Panc1 (cell line): ENCODE measurements around the gene MTURN. TPM values are rescaled to one million over a fixed set of nuclear protein-coding genes. Genes with fewer than 3 reads are reported as not detected.
"Not testable (repeated sequence)": the region's sequence is repeated elsewhere in the genome, so short reads cannot be mapped to it uniquely, and the experiment has no call there.

Experiments
- ATAC-seq: fragments of 200-7000 bp; cut with Tn5 transposase; 2 replicates; pipeline ENCODE4 v1.9.1; 2020; ENCODE audit warnings: mild to moderate bottlenecking, moderate library complexity
- BruUV-seq: library from RNA; stranded (reverse); fragments of 400-500 nt; replicated peaks from 2 replicates; lab custom pipeline; 2021; lab: Mats Ljungman, UMichigan
- CTCF ChIA-PET: fragments of 300-600 bp; sonication (Branson Sonifier 250); formaldehyde crosslinking; loops from one replicate; lab custom pipeline; 2022; ENCODE audit warnings: antibody characterized with exemption; lab: Charles Lee
- POLR2A ChIA-PET: fragments of 300-600 bp; sonication (Branson Sonifier 250); formaldehyde crosslinking; loops from one replicate; lab custom pipeline; 2022; ENCODE audit warnings: antibody characterized with exemption; lab: Charles Lee
- DNase-seq: peaks from one replicate; pipeline ENCODE4 v3.0.0-alpha.2; 2010; ENCODE audit warnings: low read depth, low spot score
- H3K27ac ChIP-seq: 2 replicates; pipeline ENCODE4 v1.5.1; 2011; ENCODE audit warnings: mild to moderate bottlenecking, low read length, inconsistent platforms
- H3K27me3 ChIP-seq: fragments of 200-500 bp; sonication (Bioruptor generic); 2 replicates; pipeline ENCODE4 v1.6.0; 2014; ENCODE audit warnings: low read length, inconsistent platforms; ENCODE audit not compliant: control insufficient read depth, insufficient read depth
- H3K36me3 ChIP-seq: fragments of 200-500 bp; sonication (Bioruptor generic); 2 replicates; pipeline ENCODE4 v1.5.1; 2014; ENCODE audit warnings: inconsistent platforms, mild to moderate bottlenecking, low read length, moderate library complexity; ENCODE audit not compliant: control insufficient read depth, insufficient read depth
- H3K4me1 ChIP-seq: 2 replicates; pipeline ENCODE4 v1.5.1; 2011; ENCODE audit warnings: inconsistent platforms, mild to moderate bottlenecking, low read length, moderate library complexity; ENCODE audit not compliant: control insufficient read depth, insufficient read depth
- H3K4me3 ChIP-seq, 2 experiments: 2 replicates each; pipeline ENCODE4 v1.5.1; 2011 to 2012; ENCODE audit warnings: low read depth in 2 of 2, low read length in 2 of 2, mild to moderate bottlenecking in 2 of 2, inconsistent platforms in 1 of 2, moderate library complexity in 1 of 2
- H3K9me3 ChIP-seq: fragments of 200-500 bp; sonication (Bioruptor generic); 2 replicates; pipeline ENCODE4 v1.5.1; 2014; ENCODE audit warnings: low read depth, mild to moderate bottlenecking, inconsistent platforms, low read length, moderate library complexity; ENCODE audit not compliant: control insufficient read depth, insufficient read depth
- POLR2AphosphoS5 ChIP-seq: IDR thresholded peaks from 2 replicates; pipeline ENCODE4 v1.6.1; 2012; ENCODE audit warnings: mild to moderate bottlenecking, low read depth, low read length, moderate library complexity
- SIN3A ChIP-seq: IDR thresholded peaks from 2 replicates; pipeline ENCODE4 v1.6.1; 2012; ENCODE audit warnings: low read depth, mild to moderate bottlenecking, low read length, moderate library complexity, borderline replicate concordance; ENCODE audit not compliant: insufficient read depth
- TCF7L2 ChIP-seq: IDR thresholded peaks from 2 replicates; pipeline ENCODE4 v1.6.1; 2011; ENCODE audit warnings: mild to moderate bottlenecking, low read depth, low read length, inconsistent platforms
- in situ Hi-C: cut with HindIII; loops from 2 replicates; pipeline ENCODE4 v1.10.0; 2016; ENCODE audit warnings: low sequenced_read_pairs, low pct_unique_long_range_greater_than_20kb
- intact Hi-C: fragments of 100-400 bp; cut with micrococcal nuclease; formaldehyde crosslinking; loops from one replicate; pipeline ENCODE4 v1.10.0; 2022; ENCODE audit not compliant: unreplicated experiment
- total RNA-seq: library from RNA; stranded (reverse); gene quantifications from one replicate; pipeline ENCODE4 v1.2.1, GENCODE V29; 2021; ENCODE audit not compliant: unreplicated experiment
- TF ChIP-seq, protein P1 (sequence below), 2 experiments: IDR thresholded peaks; 2 replicates each; pipeline ENCODE4 v1.6.1; 2011 to 2012; ENCODE audit warnings: low read depth in 2 of 2, control low read depth in 1 of 2, low read length in 1 of 2, mild to moderate bottlenecking in 1 of 2, moderate library complexity in 1 of 2; ENCODE audit not compliant: insufficient read depth in 1 of 2
- TF ChIP-seq, protein P2 (sequence below): fragments of 450-650 bp; IDR thresholded peaks from 2 replicates; pipeline ENCODE4 v1.5.1; 2017; ENCODE audit warnings: mild to moderate bottlenecking

Gene MTURN
- total RNA-seq, 1 experiment from 2014 or later = 1.2 TPM

- TF ChIP-seq SIN3A = no peak
- no peak for TF ChIP-seq POLR2AphosphoS5
- TF ChIP-seq TCF7L2 = no peak
- TF ChIP-seq, protein P1, sequence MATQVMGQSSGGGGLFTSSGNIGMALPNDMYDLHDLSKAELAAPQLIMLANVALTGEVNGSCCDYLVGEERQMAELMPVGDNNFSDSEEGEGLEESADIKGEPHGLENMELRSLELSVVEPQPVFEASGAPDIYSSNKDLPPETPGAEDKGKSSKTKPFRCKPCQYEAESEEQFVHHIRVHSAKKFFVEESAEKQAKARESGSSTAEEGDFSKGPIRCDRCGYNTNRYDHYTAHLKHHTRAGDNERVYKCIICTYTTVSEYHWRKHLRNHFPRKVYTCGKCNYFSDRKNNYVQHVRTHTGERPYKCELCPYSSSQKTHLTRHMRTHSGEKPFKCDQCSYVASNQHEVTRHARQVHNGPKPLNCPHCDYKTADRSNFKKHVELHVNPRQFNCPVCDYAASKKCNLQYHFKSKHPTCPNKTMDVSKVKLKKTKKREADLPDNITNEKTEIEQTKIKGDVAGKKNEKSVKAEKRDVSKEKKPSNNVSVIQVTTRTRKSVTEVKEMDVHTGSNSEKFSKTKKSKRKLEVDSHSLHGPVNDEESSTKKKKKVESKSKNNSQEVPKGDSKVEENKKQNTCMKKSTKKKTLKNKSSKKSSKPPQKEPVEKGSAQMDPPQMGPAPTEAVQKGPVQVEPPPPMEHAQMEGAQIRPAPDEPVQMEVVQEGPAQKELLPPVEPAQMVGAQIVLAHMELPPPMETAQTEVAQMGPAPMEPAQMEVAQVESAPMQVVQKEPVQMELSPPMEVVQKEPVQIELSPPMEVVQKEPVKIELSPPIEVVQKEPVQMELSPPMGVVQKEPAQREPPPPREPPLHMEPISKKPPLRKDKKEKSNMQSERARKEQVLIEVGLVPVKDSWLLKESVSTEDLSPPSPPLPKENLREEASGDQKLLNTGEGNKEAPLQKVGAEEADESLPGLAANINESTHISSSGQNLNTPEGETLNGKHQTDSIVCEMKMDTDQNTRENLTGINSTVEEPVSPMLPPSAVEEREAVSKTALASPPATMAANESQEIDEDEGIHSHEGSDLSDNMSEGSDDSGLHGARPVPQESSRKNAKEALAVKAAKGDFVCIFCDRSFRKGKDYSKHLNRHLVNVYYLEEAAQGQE (IDR thresholded peaks at IDR 0.05; ENCODE audit: insufficient read depth in 1 of 2, low read depth in 2 of 2, low read length in 1 of 2) = no peak
- TF ChIP-seq, protein P2, sequence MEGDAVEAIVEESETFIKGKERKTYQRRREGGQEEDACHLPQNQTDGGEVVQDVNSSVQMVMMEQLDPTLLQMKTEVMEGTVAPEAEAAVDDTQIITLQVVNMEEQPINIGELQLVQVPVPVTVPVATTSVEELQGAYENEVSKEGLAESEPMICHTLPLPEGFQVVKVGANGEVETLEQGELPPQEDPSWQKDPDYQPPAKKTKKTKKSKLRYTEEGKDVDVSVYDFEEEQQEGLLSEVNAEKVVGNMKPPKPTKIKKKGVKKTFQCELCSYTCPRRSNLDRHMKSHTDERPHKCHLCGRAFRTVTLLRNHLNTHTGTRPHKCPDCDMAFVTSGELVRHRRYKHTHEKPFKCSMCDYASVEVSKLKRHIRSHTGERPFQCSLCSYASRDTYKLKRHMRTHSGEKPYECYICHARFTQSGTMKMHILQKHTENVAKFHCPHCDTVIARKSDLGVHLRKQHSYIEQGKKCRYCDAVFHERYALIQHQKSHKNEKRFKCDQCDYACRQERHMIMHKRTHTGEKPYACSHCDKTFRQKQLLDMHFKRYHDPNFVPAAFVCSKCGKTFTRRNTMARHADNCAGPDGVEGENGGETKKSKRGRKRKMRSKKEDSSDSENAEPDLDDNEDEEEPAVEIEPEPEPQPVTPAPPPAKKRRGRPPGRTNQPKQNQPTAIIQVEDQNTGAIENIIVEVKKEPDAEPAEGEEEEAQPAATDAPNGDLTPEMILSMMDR = no peak
- H3K27me3 ChIP-seq = no peaks in the 10 kb centered on the region
- no peaks in the 10 kb centered on the region for H3K36me3 ChIP-seq
- ChIA-PET CTCF (interaction anchor here (0.6 kb wide), 1 partner anchor 15 kb away, joined by 3 read pairs; no protein-coding TSS in a partner anchor), POLR2A (no interaction called here)
- intact Hi-C loops (no loop called here), in situ Hi-C loops (no loop called here)
- H3K4me1 ChIP-seq = no peaks in the 10 kb centered on the region
- no peak overlapping the region for H3K4me3 ChIP-seq
- no peak for DNase-seq
- H3K27ac ChIP-seq = no peak overlapping the region
- ATAC-seq = peak; percentile 51; the same call in 1 of the 2 replicates
- no peaks in the 10 kb centered on the region for H3K9me3 ChIP-seq
- BruUV-seq = no TSS peak
These were observed 41.3 kb upstream of the MTURN start for GRCh38 chr7:30093420-30093952.

GRCh38 chr7:30098599-30098998, 36.2 kb upstream of the MTURN start:
- DNase-seq, in situ Hi-C loops, POLR2A ChIA-PET, H3K4me1 ChIP-seq, BruUV-seq, H3K27me3 ChIP-seq, H3K9me3 ChIP-seq, CTCF ChIA-PET, ATAC-seq, H3K36me3 ChIP-seq, H3K27ac ChIP-seq, H3K4me3 ChIP-seq, intact Hi-C loops: not testable (repeated sequence)

GRCh38 chr7:30102281-30102680, 32.5 kb upstream of the MTURN start:
- Histone ChIP-seq H3K9me3 (no peaks in the 10 kb centered on the region), H3K4me1 (no peaks in the 10 kb centered on the region), H3K36me3 (no peaks in the 10 kb centered on the region), H3K27ac (no peak overlapping the region), H3K27me3 (no peaks in the 10 kb centered on the region), H3K4me3 (no peak overlapping the region)
- CTCF ChIA-PET = no interaction called here
- intact Hi-C loops = no loop called here
- no TSS peak for BruUV-seq
- POLR2A ChIA-PET = no interaction called here
- no peak for ATAC-seq
- TF ChIP-seq SIN3A = no peak
- TF ChIP-seq, protein P2 = no peak
- no peak for TF ChIP-seq POLR2AphosphoS5
- TF ChIP-seq, protein P1 (IDR thresholded peaks at IDR 0.05; ENCODE audit: insufficient read depth in 1 of 2, low read depth in 2 of 2, low read length in 1 of 2) = no peak
- TF ChIP-seq TCF7L2 = no peak
- DNase-seq = no peak
- in situ Hi-C loops = no loop called here
